Measurements from ENCODE around the gene STXBP5. TPM values are rescaled to one million over a fixed set of nuclear protein-coding genes. Genes with fewer than 3 reads are reported as not detected.

STXBP5 gene
- total and polyA plus RNA-seq, 2 of the 4 experiments (the other 2 are of a cell fraction): 13.2 to 46.4 TPM

GRCh38 chr6:147389463-147389862, 185.2 kb downstream of the STXBP5 start:
- Histone ChIP-seq H4K8ac (ENCODE audit: low read depth in 2 of 2, low read length in 2 of 2) (no peak overlapping the region), H3K18ac (ENCODE audit: low read depth, low read length) (no peak overlapping the region), H3K79me1 (ENCODE audit: low read depth in 1 of 2, low read length in 2 of 2) (peaks cover 0 to 3% of the 10 kb centered on the region in 2 experiments; a peak in 2 of 4 replicates), H3K4me2 (ENCODE audit: low read depth, low read length) (no peak overlapping the region), H2BK15ac (ENCODE audit: low read depth, low read length) (no peak overlapping the region), H3K4me1 (ENCODE audit: control insufficient read depth, insufficient read depth, low read length) (peaks cover under 1% of the 10 kb centered on the region; the same call in 1 of the 2 replicates), H3K14ac (replicated peaks; ENCODE audit: low read depth, low read length) (no peak overlapping the region), H2AK5ac (ENCODE audit: low read depth, low read length) (no peak overlapping the region), H2BK5ac (ENCODE audit: low read depth, low read length, poor library complexity, severe bottlenecking) (no peak overlapping the region), H3K27ac (ENCODE audit: insufficient read depth, low read length) (no peak overlapping the region), H2BK20ac (ENCODE audit: low read depth, low read length) (no peak overlapping the region), H3K4me3 (ENCODE audit: insufficient read depth, low read depth, low read length) (no peak overlapping the region), H3K9me3 (ENCODE audit: control insufficient read depth, insufficient read depth, low read length) (no peaks in the 10 kb centered on the region), H4K91ac (ENCODE audit: insufficient read depth, low read depth, low read length) (no peak overlapping the region), H2AFZ (replicated peaks; ENCODE audit: low read length, poor library complexity) (no peak overlapping the region), H3K23ac (ENCODE audit: low read depth, low read length) (no peak overlapping the region), H3K27me3 (ENCODE audit: control insufficient read depth, insufficient read depth, low read length) (no peaks in the 10 kb centered on the region), H4K20me1 (ENCODE audit: insufficient read depth, low read length) (no peaks in the 10 kb centered on the region), H3K9ac (ENCODE audit: low read depth, low read length) (no peak overlapping the region), H3K36me3 (ENCODE audit: control insufficient read depth, insufficient read depth, low read length) (peaks cover 6% of the 10 kb centered on the region), H4K5ac (ENCODE audit: low read depth, low read length) (no peak overlapping the region), H3K4ac (ENCODE audit: low read depth, low read length) (no peak overlapping the region), H3K56ac (ENCODE audit: extremely low read depth, insufficient read depth, low read length) (no peak overlapping the region), H2BK120ac (ENCODE audit: low read depth, low read length) (no peak overlapping the region), H2AK9ac (replicated peaks; ENCODE audit: low read depth, low read length, poor library complexity) (no peak overlapping the region), H3K9me1 (ENCODE audit: insufficient read depth, low read length) (0 out of 2 replicates have a peak, but pooled peaks cover 3% of the 10 kb centered on the region)
- no peak for DNase-seq
- POLR2A ChIA-PET (ENCODE audit: unreplicated experiment): no interaction called here
- dilution Hi-C loops (cut with HindIII; ENCODE audit: low sequenced_read_pairs, unreplicated experiment) (no loop called here), intact Hi-C loops (cut with micrococcal nuclease) (loop anchor here (10.0 kb wide), 1 partner anchor 535 kb away; no protein-coding TSS in a partner anchor), in situ Hi-C loops (cut with MboI; ENCODE audit: low sequenced_read_pairs) (no loop called here)
- CTCF ChIA-PET: no interaction called here
- TF ChIP-seq SMC3 (IDR thresholded peaks at IDR 0.05; ENCODE audit: low read depth, low read length) (no peak), CEBPB (IDR thresholded peaks at IDR 0.05; ENCODE audit: low read depth, low read length) (no peak), CHD1 (IDR thresholded peaks at IDR 0.05; ENCODE audit: low read depth, low read length) (no peak), MXI1 (IDR thresholded peaks at IDR 0.05; ENCODE audit: borderline replicate concordance, low read depth, low read length) (no peak)
- ATAC-seq (ENCODE audit: low read depth): no peak
- WGBS, 2 experiments (ENCODE audit: extremely low coverage in 2 of 2, insufficient read length in 1 of 2): no CpG with 5 or more reads among the region's 1 CpG
- BruUV-seq (replicated peaks): no TSS peak

Measured in IMR-90 (cell line).